Mesenchymal stem cell (in vitro differentiated cells and primary cell): ENCODE data around the gene PNMA5.
"Not testable (repeated sequence)": the region's sequence is repeated elsewhere in the genome, so short reads cannot be mapped to it uniquely, and the experiment has no call there.

Source experiments
- DNase-seq: peaks from one replicate; pipeline ENCODE4 v3.0.0-alpha.2; 2013
- H2AFZ ChIP-seq: one replicate; pipeline ENCODE4 v1.6.1; 2013; ENCODE audit warnings: low read depth, mild to moderate bottlenecking, control low read depth, inconsistent platforms, low read length, moderate library complexity
- H2AK5ac ChIP-seq: 2 replicates; pipeline ENCODE4 v1.6.1; 2013; ENCODE audit warnings: low read length, moderate library complexity, mild to moderate bottlenecking, inconsistent platforms; ENCODE audit not compliant: severe bottlenecking
- H2BK120ac ChIP-seq: one replicate; pipeline ENCODE4 v1.6.1; 2013; ENCODE audit warnings: low read depth, mild to moderate bottlenecking, inconsistent platforms, low read length, moderate library complexity
- H2BK12ac ChIP-seq, 2 experiments: one replicate each; pipeline ENCODE4 v1.6.1; 2013; ENCODE audit warnings: inconsistent platforms in 2 of 2, low read length in 2 of 2, mild to moderate bottlenecking in 2 of 2, moderate library complexity in 2 of 2, control low read depth in 1 of 2
- H2BK15ac ChIP-seq: one replicate; pipeline ENCODE4 v1.6.1; 2013; ENCODE audit warnings: mild to moderate bottlenecking, low read depth, inconsistent platforms; ENCODE audit not compliant: poor library complexity, severe bottlenecking
- H2BK5ac ChIP-seq: 2 replicates; pipeline ENCODE4 v1.6.1; 2013; ENCODE audit warnings: low read depth, mild to moderate bottlenecking, low read length, control low read depth, inconsistent platforms; ENCODE audit not compliant: poor library complexity, severe bottlenecking
- H3K14ac ChIP-seq, 2 experiments: one replicate each; pipeline ENCODE4 v1.6.1; 2013; ENCODE audit warnings: inconsistent platforms in 2 of 2, low read length in 2 of 2, control low read depth in 1 of 2, mild to moderate bottlenecking in 1 of 2, moderate library complexity in 1 of 2
- H3K18ac ChIP-seq, 2 experiments: one replicate each; pipeline ENCODE4 v1.6.1; 2013; ENCODE audit warnings: inconsistent platforms in 2 of 2, low read length in 2 of 2, control low read depth in 1 of 2, low read depth in 1 of 2, mild to moderate bottlenecking in 1 of 2
- H3K23ac ChIP-seq, 2 experiments: one replicate each; pipeline ENCODE4 v1.6.1; 2013; ENCODE audit warnings: inconsistent platforms in 2 of 2, low read length in 2 of 2, mild to moderate bottlenecking in 2 of 2, moderate library complexity in 2 of 2, control low read depth in 1 of 2
- H3K27ac ChIP-seq: 2 replicates; pipeline ENCODE4 v1.5.1; 2013; ENCODE audit warnings: mild to moderate bottlenecking, moderate library complexity, low read length, control low read depth, inconsistent platforms; ENCODE audit not compliant: poor library complexity, severe bottlenecking
- H3K27me3 ChIP-seq, 2 experiments: 2 replicates each; pipeline versions ENCODE4 v1.6.1 to v1.7.0; 2013; ENCODE audit warnings: low read length in 2 of 2, mild to moderate bottlenecking in 2 of 2, moderate library complexity in 2 of 2, control low read depth in 1 of 2, inconsistent platforms in 1 of 2; ENCODE audit not compliant: control insufficient read depth in 1 of 2, insufficient read depth in 1 of 2
- H3K36me3 ChIP-seq, 2 experiments: 2 replicates each; pipeline versions ENCODE4 v1.6.1 to v1.7.0; 2013; ENCODE audit warnings: low read length in 2 of 2, control low read depth in 1 of 2, inconsistent platforms in 1 of 2, low read depth in 1 of 2, mild to moderate bottlenecking in 1 of 2; ENCODE audit not compliant: insufficient read depth in 2 of 2, control insufficient read depth in 1 of 2
- H3K4ac ChIP-seq, 2 experiments: one replicate each; pipeline ENCODE4 v1.6.1; 2013; ENCODE audit warnings: inconsistent platforms in 2 of 2, low read length in 2 of 2, mild to moderate bottlenecking in 2 of 2, moderate library complexity in 2 of 2, control low read depth in 1 of 2, low read depth in 1 of 2
- H3K4me1 ChIP-seq: 2 replicates; pipeline ENCODE4 v1.6.1; 2013; ENCODE audit warnings: low read depth, low read length, control low read depth; ENCODE audit not compliant: control insufficient read depth, insufficient read depth
- H3K4me2 ChIP-seq: 2 replicates; pipeline ENCODE4 v1.6.1; 2013; ENCODE audit warnings: low read length, mild to moderate bottlenecking, inconsistent platforms; ENCODE audit not compliant: poor library complexity, severe bottlenecking
- H3K4me3 ChIP-seq, 2 experiments: 2 replicates each; pipeline versions ENCODE4 v1.5.1 to v1.7.0; 2013; ENCODE audit warnings: low read length in 2 of 2, mild to moderate bottlenecking in 2 of 2, control low read depth in 1 of 2, low read depth in 1 of 2; ENCODE audit not compliant: insufficient read depth in 1 of 2
- H3K79me1 ChIP-seq: replicated peaks from 2 replicates; pipeline ENCODE4 v1.6.1; 2013; ENCODE audit warnings: mild to moderate bottlenecking, control low read depth, low read length, inconsistent platforms; ENCODE audit not compliant: poor library complexity, severe bottlenecking
- H3K9ac ChIP-seq: 2 replicates; pipeline ENCODE4 v1.7.0; 2013; ENCODE audit warnings: mild to moderate bottlenecking, low read length, moderate library complexity
- H3K9me3 ChIP-seq: 2 replicates; pipeline ENCODE4 v1.7.0; 2013; ENCODE audit warnings: mild to moderate bottlenecking, low read length; ENCODE audit not compliant: control insufficient read depth
- H4K8ac ChIP-seq: one replicate; pipeline ENCODE4 v1.6.1; 2013; ENCODE audit warnings: inconsistent platforms, mild to moderate bottlenecking, low read length, moderate library complexity
- H4K91ac ChIP-seq: one replicate; pipeline ENCODE4 v1.6.1; 2013; ENCODE audit warnings: mild to moderate bottlenecking, low read length, inconsistent platforms
- WGBS: methylation state at CpG from one replicate; pipeline ENCODE4 v1.1.7; 2013; ENCODE audit warnings: mixed read lengths; 5-methylcytosine and 5-hydroxymethylcytosine counted together

The PNMA5 gene

DNA sequence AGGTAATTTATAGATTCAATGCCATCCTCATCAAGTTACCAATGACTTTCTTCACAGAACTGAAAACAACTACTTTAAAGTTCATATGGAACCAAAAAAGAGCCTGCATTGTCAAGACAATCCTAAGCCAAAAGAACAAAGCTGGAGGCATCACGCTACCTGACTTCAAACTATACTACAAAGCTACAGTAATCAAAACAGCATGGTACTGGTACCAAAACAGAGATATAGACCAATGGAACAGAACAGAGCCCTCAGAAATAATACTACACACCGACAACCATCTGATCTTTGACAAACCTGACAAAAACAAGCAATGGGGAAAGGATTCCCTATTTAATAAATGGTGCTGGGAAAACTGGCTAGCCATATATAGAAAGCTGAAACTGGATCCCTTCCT lies 23.3 kb upstream of the PNMA5 start:
- not testable (repeated sequence) for H3K18ac ChIP-seq, H3K4me3 ChIP-seq, H3K4ac ChIP-seq, H2BK15ac ChIP-seq, H4K91ac ChIP-seq, H2BK12ac ChIP-seq, H3K23ac ChIP-seq, H3K36me3 ChIP-seq, H3K4me1 ChIP-seq, H3K79me1 ChIP-seq, H3K14ac ChIP-seq, H3K9ac ChIP-seq, H4K8ac ChIP-seq, H2BK5ac ChIP-seq, H2AK5ac ChIP-seq, H2BK120ac ChIP-seq, H3K4me2 ChIP-seq, H2AFZ ChIP-seq, DNase-seq, H3K27ac ChIP-seq, H3K9me3 ChIP-seq
- peaks cover 0 to 53% of the 10 kb centered on the region in 2 experiments for H3K27me3 ChIP-seq
- WGBS: no CpG with 5 or more reads among the region's 2 CpGs

GRCh38 chrX:153004780-153005179 lies 10.9 kb upstream of the PNMA5 start:
- H3K4me3 ChIP-seq: no peak overlapping the region
- WGBS: 80% methylated on average over 1 of the region's 1 CpG
- no peak overlapping the region for H4K91ac ChIP-seq
- H4K8ac ChIP-seq: no peak overlapping the region
- H2BK120ac ChIP-seq: no peak overlapping the region
- no peak overlapping the region for H3K18ac ChIP-seq
- no peak overlapping the region for H3K4ac ChIP-seq
- H2AK5ac ChIP-seq: no peak overlapping the region
- no peaks in the 10 kb centered on the region for H3K4me1 ChIP-seq
- H3K27ac ChIP-seq: no peak overlapping the region
- no peak overlapping the region for H3K4me2 ChIP-seq
- peaks cover 0 to 84% of the 10 kb centered on the region in 2 experiments for H3K27me3 ChIP-seq
- no peak overlapping the region for H3K14ac ChIP-seq
- H2BK5ac ChIP-seq: no peak overlapping the region
- no peaks in the 10 kb centered on the region for H3K36me3 ChIP-seq
- H2BK15ac ChIP-seq: no peak overlapping the region
- no peak overlapping the region for H3K9ac ChIP-seq
- peaks cover 9% of the 10 kb centered on the region for H3K9me3 ChIP-seq
- no peak overlapping the region for H2BK12ac ChIP-seq
- H3K23ac ChIP-seq: no peak overlapping the region
- no peaks in the 10 kb centered on the region for H3K79me1 ChIP-seq
- DNase-seq: no peak
- no peak overlapping the region for H2AFZ ChIP-seq

DNA sequence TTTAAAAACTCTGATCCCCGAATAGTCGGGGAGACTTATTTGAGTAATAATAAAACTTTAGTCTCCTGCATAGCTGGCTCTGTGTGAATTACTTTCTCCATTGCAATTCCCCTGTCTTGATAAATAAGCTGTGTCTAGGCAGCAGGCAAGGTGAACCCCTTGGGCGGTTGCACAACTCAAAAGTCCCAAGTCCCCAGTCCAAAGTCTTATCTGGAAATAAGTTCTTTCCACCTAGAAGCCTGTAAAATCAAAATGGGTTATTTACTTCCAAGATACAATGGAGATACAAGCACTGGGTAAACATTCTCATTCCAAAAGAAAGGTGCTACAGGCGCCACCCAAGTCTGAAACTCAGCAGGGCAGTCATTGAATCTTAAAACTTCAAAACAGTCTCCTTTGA lies 10.1 kb upstream of the PNMA5 start:
- H4K8ac ChIP-seq: no peak overlapping the region

DNA sequence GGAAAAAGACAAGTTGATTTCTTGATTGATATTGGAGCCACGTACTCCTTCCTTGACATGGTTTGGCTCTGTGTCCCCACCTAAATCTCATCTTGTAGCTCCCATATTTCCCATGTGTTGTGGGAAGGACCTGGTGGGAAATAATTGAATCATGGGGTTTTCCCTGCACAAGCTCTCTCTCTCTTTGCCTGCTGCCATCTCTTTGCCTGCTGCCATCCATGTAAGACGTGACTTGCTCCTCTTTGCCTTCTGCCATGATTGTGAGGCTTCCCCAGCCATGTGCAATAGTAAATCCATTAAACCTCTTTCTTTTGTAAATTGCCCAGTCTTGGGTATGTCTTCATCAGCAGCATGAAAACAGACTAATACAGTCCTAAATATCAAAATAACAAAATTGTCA lies 8.3 kb upstream of the PNMA5 start:
- not testable (repeated sequence) for H3K27ac ChIP-seq, H2BK12ac ChIP-seq, H3K18ac ChIP-seq, H3K4me2 ChIP-seq, H3K4me1 ChIP-seq, H2BK15ac ChIP-seq, H2BK5ac ChIP-seq, H4K8ac ChIP-seq, DNase-seq, H3K4ac ChIP-seq, H3K79me1 ChIP-seq, H2AFZ ChIP-seq, H3K9ac ChIP-seq, H3K36me3 ChIP-seq, H3K14ac ChIP-seq, H3K4me3 ChIP-seq, H2BK120ac ChIP-seq, H3K23ac ChIP-seq, H3K9me3 ChIP-seq, H4K91ac ChIP-seq, H2AK5ac ChIP-seq
- H3K27me3 ChIP-seq: peaks cover 0 to 72% of the 10 kb centered on the region in 2 experiments
- WGBS: 71% methylated on average over 1 of the region's 2 CpGs

More for the DNA sequence above, 10.1 kb upstream of the PNMA5 start:
- H3K4me3 ChIP-seq: no peak overlapping the region
- H3K23ac ChIP-seq: no peak overlapping the region
- no peak overlapping the region for H4K91ac ChIP-seq
- peaks cover 9% of the 10 kb centered on the region for H3K9me3 ChIP-seq
- H2BK15ac ChIP-seq: no peak overlapping the region
- 100% methylated on average over 3 of the region's 4 CpGs for WGBS
- no peaks in the 10 kb centered on the region for H3K4me1 ChIP-seq
- H2AK5ac ChIP-seq: no peak overlapping the region
- DNase-seq: no peak
- no peaks in the 10 kb centered on the region for H3K79me1 ChIP-seq
- no peaks in the 10 kb centered on the region for H3K36me3 ChIP-seq
- H3K4me2 ChIP-seq: no peak overlapping the region
- no peak overlapping the region for H3K18ac ChIP-seq
- H2BK12ac ChIP-seq: no peak overlapping the region
- peaks cover 0 to 89% of the 10 kb centered on the region in 2 experiments for H3K27me3 ChIP-seq
- H2AFZ ChIP-seq: no peak overlapping the region
- no peak overlapping the region for H3K27ac ChIP-seq
- H3K9ac ChIP-seq: no peak overlapping the region
- H2BK5ac ChIP-seq: no peak overlapping the region
- no peak overlapping the region for H3K4ac ChIP-seq
- H3K14ac ChIP-seq: no peak overlapping the region
- H2BK120ac ChIP-seq: no peak overlapping the region
